OCI-LY3 (cell line): ENCODE measurements around the gene SEMA5B.

Source experiments
- H2AFZ ChIP-seq: fragments of 200-600, 300-600 bp; shearing (Covaris generic); 2 replicates; pipeline ENCODE4 v1.6.0; 2014; ENCODE audit warnings: antibody characterized with exemption, low read depth, low read length
- H3K27ac ChIP-seq: fragments of 200-600, 300-600 bp; sonication (generic); 2 replicates; pipeline ENCODE4 v1.5.1; 2014; ENCODE audit warnings: mild to moderate bottlenecking, low read length, moderate library complexity, mixed read lengths
- H3K27me3 ChIP-seq: fragments of 200-600, 300-600 bp; sonication (generic); 2 replicates; pipeline ENCODE4 v1.6.1; 2014; ENCODE audit warnings: low read depth, low read length, mixed read lengths
- H3K36me3 ChIP-seq: fragments of 200-600, 300-600 bp; sonication (generic); replicated peaks from 2 replicates; pipeline ENCODE3; 2014; ENCODE audit warnings: low read depth, low read length, mixed read lengths
- H3K4me1 ChIP-seq: fragments of 300-600, 200-600 bp; sonication (generic); 2 replicates; pipeline ENCODE4 v1.6.1; 2014; ENCODE audit warnings: low read length, mixed read lengths
- H3K4me2 ChIP-seq: fragments of 200-600, 300-600 bp; sonication (generic); 2 replicates; pipeline ENCODE4 v1.6.1; 2014; ENCODE audit warnings: low read length, mixed read lengths
- H3K4me3 ChIP-seq: fragments of 300-600, 200-600 bp; sonication (generic); 2 replicates; pipeline ENCODE4 v1.5.1; 2014; ENCODE audit warnings: antibody characterized with exemption, mild to moderate bottlenecking, low read length, moderate library complexity
- H3K79me2 ChIP-seq: fragments of 300-600, 200-600 bp; shearing (Covaris generic); 2 replicates; pipeline ENCODE4 v1.6.1; 2014; ENCODE audit warnings: mild to moderate bottlenecking, low read length, mixed read lengths
- H3K9ac ChIP-seq: fragments of 300-600, 200-600 bp; shearing (Covaris generic); 2 replicates; pipeline ENCODE4 v1.6.0; 2014; ENCODE audit warnings: mild to moderate bottlenecking, low read length, moderate library complexity
- H3K9me3 ChIP-seq: fragments of 200-600, 300-600 bp; shearing (Covaris generic); 2 replicates; pipeline ENCODE4 v1.6.1; 2014; ENCODE audit warnings: low read length, mixed read lengths; ENCODE audit not compliant: insufficient read depth
- H4K20me1 ChIP-seq: fragments of 200-600, 300-600 bp; sonication (generic); 2 replicates; pipeline ENCODE4 v1.6.1; 2016; ENCODE audit warnings: low read length, mixed read lengths; ENCODE audit not compliant: insufficient read depth
- EZH2phosphoT487 ChIP-seq: fragments of 200-600 bp; shearing (Covaris generic); IDR thresholded peaks from 2 replicates; pipeline ENCODE4 v1.6.1; 2018; ENCODE audit warnings: antibody characterized with exemption, mixed run types, low read depth
- TF ChIP-seq, protein P1 (sequence below): fragments of 200-600, 300-600 bp; sonication (generic); IDR thresholded peaks from 2 replicates; pipeline ENCODE4 v1.5.1; 2014; ENCODE audit warnings: antibody characterized with exemption, low read length, low read depth

Gene SEMA5B

DNA sequence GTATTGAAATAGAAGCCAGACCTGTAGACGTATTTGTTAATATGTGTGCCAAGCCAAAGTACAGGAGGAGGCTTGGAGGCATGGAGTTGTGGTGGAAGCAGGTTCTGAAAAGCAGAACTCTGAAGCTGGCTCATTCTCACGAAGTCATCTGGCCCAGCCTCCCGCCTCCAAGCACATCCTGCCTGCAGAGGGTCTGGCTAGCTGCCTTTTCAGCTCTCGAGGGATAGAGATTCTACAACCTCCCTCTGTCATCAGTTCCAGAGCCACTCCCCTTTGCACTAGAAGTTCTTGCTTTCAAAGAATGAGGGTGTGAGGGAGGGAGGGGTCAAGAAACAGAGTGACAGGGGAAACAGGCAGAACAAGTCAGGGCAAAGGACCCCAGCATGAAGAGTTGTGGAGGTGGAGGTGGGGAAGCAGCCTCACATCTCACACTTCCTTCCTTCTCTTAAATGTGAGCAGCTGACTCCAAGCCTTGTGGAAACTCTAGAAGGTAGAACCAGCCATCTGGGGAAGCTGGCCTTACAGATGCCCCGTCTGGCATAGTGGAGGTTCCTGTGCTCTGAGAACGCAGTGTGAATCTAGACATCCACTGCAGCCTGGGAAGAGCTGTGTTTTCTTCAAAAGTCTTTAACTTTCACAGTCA is 137.4 kb downstream of the SEMA5B start:
- TF ChIP-seq EZH2phosphoT487 = no peak
- TF ChIP-seq, protein P1, sequence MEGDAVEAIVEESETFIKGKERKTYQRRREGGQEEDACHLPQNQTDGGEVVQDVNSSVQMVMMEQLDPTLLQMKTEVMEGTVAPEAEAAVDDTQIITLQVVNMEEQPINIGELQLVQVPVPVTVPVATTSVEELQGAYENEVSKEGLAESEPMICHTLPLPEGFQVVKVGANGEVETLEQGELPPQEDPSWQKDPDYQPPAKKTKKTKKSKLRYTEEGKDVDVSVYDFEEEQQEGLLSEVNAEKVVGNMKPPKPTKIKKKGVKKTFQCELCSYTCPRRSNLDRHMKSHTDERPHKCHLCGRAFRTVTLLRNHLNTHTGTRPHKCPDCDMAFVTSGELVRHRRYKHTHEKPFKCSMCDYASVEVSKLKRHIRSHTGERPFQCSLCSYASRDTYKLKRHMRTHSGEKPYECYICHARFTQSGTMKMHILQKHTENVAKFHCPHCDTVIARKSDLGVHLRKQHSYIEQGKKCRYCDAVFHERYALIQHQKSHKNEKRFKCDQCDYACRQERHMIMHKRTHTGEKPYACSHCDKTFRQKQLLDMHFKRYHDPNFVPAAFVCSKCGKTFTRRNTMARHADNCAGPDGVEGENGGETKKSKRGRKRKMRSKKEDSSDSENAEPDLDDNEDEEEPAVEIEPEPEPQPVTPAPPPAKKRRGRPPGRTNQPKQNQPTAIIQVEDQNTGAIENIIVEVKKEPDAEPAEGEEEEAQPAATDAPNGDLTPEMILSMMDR = no peak
- Histone ChIP-seq H3K36me3 (no peaks in the 10 kb centered on the region), H3K27ac (no peak overlapping the region), H3K4me3 (no peak overlapping the region), H3K4me2 (no peak overlapping the region), H3K27me3 (0 out of 2 replicates have a peak, but pooled peaks cover 2% of the 10 kb centered on the region), H3K79me2 (no peaks in the 10 kb centered on the region), H3K9me3 (no peaks in the 10 kb centered on the region), H4K20me1 (no peaks in the 10 kb centered on the region), H2AFZ (no peak overlapping the region), H3K9ac (no peak overlapping the region), H3K4me1 (peaks cover 39% of the 10 kb centered on the region)

DNA sequence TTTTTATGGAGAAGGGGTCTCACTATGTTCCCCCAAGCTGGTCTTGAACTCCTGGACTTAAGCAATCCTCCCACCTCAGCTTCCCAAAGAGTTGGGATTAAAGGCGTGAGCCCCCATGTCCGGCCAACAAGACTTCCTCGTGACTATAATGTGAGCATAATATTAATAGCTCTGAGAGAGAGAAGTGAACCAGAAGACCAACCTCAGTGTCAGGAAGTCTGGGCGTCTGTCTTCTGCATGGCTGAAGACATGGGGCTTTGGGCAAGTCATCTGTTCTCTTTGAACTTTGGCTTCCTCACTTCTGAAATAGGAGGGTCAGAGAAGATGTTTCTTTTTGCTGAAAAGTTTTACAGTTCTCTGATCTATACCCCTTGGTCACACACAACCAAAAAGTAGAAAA is 140.6 kb downstream of the SEMA5B start:
- Histone ChIP-seq H3K27me3 (no peaks in the 10 kb centered on the region), H2AFZ (no peak overlapping the region), H3K4me3 (no peak overlapping the region), H3K9ac (no peak overlapping the region), H3K4me2 (no peak overlapping the region), H4K20me1 (no peaks in the 10 kb centered on the region), H3K36me3 (no peaks in the 10 kb centered on the region), H3K9me3 (no peaks in the 10 kb centered on the region), H3K4me1 (peaks cover 16% of the 10 kb centered on the region), H3K79me2 (no peaks in the 10 kb centered on the region), H3K27ac (no peak overlapping the region)
- TF ChIP-seq, protein P1 = no peak
- no peak for TF ChIP-seq EZH2phosphoT487

DNA sequence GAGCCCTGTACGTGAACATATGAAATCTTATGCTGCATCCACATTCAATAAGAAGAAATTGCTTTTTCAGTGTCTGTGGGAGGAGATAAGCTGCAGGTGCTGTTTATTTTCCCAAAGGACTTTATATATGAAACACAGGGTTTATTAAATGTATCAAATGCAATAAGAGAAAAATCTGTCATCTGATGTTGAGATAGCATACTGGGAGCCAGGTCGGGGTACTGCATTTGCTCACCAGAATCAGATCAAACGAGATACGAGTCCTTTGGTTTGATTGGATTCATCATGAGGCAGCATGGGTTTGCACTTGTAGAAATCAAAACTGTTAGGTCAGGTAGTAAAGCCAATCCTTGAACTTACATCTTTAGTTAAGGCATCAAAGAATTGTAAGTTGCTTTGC is 141.3 kb downstream of the SEMA5B start:
- Histone ChIP-seq H3K4me1 (peaks cover 16% of the 10 kb centered on the region), H3K27me3 (no peaks in the 10 kb centered on the region), H3K4me3 (no peak overlapping the region), H3K36me3 (no peaks in the 10 kb centered on the region), H3K9me3 (no peaks in the 10 kb centered on the region), H3K27ac (no peak overlapping the region), H4K20me1 (no peaks in the 10 kb centered on the region), H3K9ac (no peak overlapping the region), H2AFZ (no peak overlapping the region), H3K79me2 (no peaks in the 10 kb centered on the region), H3K4me2 (no peak overlapping the region)
- TF ChIP-seq EZH2phosphoT487 = no peak
- TF ChIP-seq, protein P1 = no peak

DNA sequence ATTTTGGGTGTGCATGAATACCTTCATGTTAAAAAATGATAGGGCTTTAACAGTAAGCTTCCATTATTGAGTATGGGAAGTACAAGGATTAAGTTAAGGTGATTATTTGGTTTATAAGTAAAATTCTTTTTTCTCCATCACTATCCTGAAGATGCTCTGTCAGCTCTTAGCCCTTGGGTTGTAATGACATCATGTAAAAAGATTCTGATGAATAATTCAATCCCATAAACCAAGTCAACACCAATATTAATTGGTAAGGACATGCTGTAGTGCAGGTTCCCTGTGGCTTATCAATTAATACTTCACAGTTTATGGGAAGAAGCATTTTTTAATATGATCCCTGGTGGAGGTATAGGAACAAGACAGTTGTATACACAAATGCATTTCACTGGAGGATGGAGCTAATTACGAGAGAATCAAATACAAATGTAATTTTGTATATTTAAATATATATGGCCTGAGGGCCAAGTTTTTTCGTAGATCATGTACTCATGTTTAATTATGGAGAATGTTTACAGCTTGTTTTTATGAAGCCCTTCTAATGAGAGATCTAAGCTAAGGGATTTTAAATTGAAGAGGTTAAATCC is 145.1 kb downstream of the SEMA5B start:
- TF ChIP-seq EZH2phosphoT487 = no peak
- TF ChIP-seq, protein P1 = no peak
- H3K4me3 ChIP-seq = no peak overlapping the region
- H3K4me1 ChIP-seq = peaks cover 6% of the 10 kb centered on the region; the same call in 1 of the 2 replicates
- H3K27ac ChIP-seq = no peak overlapping the region
- no peak overlapping the region for H3K4me2 ChIP-seq
- no peaks in the 10 kb centered on the region for H4K20me1 ChIP-seq
- no peak overlapping the region for H3K9ac ChIP-seq
- no peaks in the 10 kb centered on the region for H3K27me3 ChIP-seq
- no peaks in the 10 kb centered on the region for H3K36me3 ChIP-seq
- H2AFZ ChIP-seq = no peak overlapping the region
- no peaks in the 10 kb centered on the region for H3K79me2 ChIP-seq
- H3K9me3 ChIP-seq = no peaks in the 10 kb centered on the region
